ENCODE results near the gene C19orf25. TPM values are rescaled to one million over a fixed set of nuclear protein-coding genes. Genes with fewer than 3 reads are reported as not detected.
A peak's percentile ranks its signal among the peaks of the same experiment; 100 is the strongest.

C19orf25 gene
- total and polyA plus RNA-seq, 9 of the 15 experiments (the other 6 are each of a cell fraction or from before 2014, with no cell fraction given) = 0.79 to 96.0 (median 36.1) TPM

- TF ChIP-seq, protein P1, sequence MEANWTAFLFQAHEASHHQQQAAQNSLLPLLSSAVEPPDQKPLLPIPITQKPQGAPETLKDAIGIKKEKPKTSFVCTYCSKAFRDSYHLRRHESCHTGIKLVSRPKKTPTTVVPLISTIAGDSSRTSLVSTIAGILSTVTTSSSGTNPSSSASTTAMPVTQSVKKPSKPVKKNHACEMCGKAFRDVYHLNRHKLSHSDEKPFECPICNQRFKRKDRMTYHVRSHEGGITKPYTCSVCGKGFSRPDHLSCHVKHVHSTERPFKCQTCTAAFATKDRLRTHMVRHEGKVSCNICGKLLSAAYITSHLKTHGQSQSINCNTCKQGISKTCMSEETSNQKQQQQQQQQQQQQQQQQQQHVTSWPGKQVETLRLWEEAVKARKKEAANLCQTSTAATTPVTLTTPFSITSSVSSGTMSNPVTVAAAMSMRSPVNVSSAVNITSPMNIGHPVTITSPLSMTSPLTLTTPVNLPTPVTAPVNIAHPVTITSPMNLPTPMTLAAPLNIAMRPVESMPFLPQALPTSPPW (CRISPR knock-in tag; IDR thresholded peaks at IDR 0.05) = peak; percentile 94
- 0 out of 2 replicates have a peak, but pooled peaks have one; percentile 62 for TF ChIP-seq ZFPM2 (CRISPR knock-in tag; IDR thresholded peaks at IDR 0.05)
- TF ChIP-seq CCAR2 (IDR thresholded peaks at IDR 0.05; ENCODE audit: low read depth, low read length) = no peak
- TF ChIP-seq ATF1 (CRISPR knock-in tag; IDR thresholded peaks at IDR 0.05) = peak; percentile 52; the same call in 1 of the 2 replicates
- TF ChIP-seq ATF1 (tag; IDR thresholded peaks at IDR 0.05) = peak; percentile 97
- TF ChIP-seq OTX1 (CRISPR knock-in tag; IDR thresholded peaks at IDR 0.05) = 0 out of 2 replicates have a peak, but pooled peaks have one; percentile 13
- TF ChIP-seq ETV5 (CRISPR knock-in tag; IDR thresholded peaks at IDR 0.05; ENCODE audit: low read depth) = 0 out of 2 replicates have a peak, but pooled peaks have one; percentile 47
- TF ChIP-seq KDM4B (IDR thresholded peaks at IDR 0.05; ENCODE audit: borderline replicate concordance in 2 of 2, low read depth in 1 of 2) = 0 out of 4 replicates have a peak, but pooled peaks of 1 of the 2 experiments have one; percentile 52
- no peak for TF ChIP-seq NR4A1 (CRISPR knock-in tag; IDR thresholded peaks at IDR 0.05)
- TF ChIP-seq NR4A1 (tag; IDR thresholded peaks at IDR 0.05) = no peak
- TF ChIP-seq FOS (IDR thresholded peaks at IDR 0.05; ENCODE audit: extremely low read depth, insufficient read length) = peak; percentile 98
- TF ChIP-seq GTF2B (IDR thresholded peaks at IDR 0.05; ENCODE audit: extremely low read depth, insufficient read length) = no peak
- TF ChIP-seq MTA1 (IDR thresholded peaks at IDR 0.05; ENCODE audit: borderline replicate concordance) = peak; percentile 71; the same call in 1 of the 2 replicates
- TF ChIP-seq RNF2 (IDR thresholded peaks at IDR 0.05) = peak; percentile 80; the same call in 1 of the 2 replicates
- TF ChIP-seq HMBOX1 (IDR thresholded peaks at IDR 0.05) = no peak
- no peak for TF ChIP-seq THRAP3 (IDR thresholded peaks at IDR 0.05; ENCODE audit: borderline replicate concordance)
- TF ChIP-seq NBN (IDR thresholded peaks at IDR 0.05; ENCODE audit: low read depth) = peak; percentile 56; the same call in 1 of the 2 replicates
- peak; percentile 49 for TF ChIP-seq JUND (IDR thresholded peaks at IDR 0.05; ENCODE audit: borderline replicate concordance, low read depth, low read length)
- peak; percentile 18; the same call in 1 of the 3 replicates for TF ChIP-seq JUND (tag; IDR thresholded peaks at IDR 0.05; ENCODE audit: borderline replicate concordance, low read depth, low read length)
- peak; percentile 31; the same call in 1 of the 2 replicates for TF ChIP-seq TARDBP (IDR thresholded peaks at IDR 0.05)
- no peak for TF ChIP-seq RBM22 (IDR thresholded peaks at IDR 0.05; ENCODE audit: low read depth, low read length, poor library complexity, severe bottlenecking)
- peak; percentile 32; the same call in 1 of the 2 replicates for TF ChIP-seq SIN3B (IDR thresholded peaks at IDR 0.05; ENCODE audit: low read depth)
- peak; percentile 65 for TF ChIP-seq DACH1 (IDR thresholded peaks at IDR 0.05; ENCODE audit: partially characterized antibody)
- no peak for TF ChIP-seq DDX20 (tag; IDR thresholded peaks at IDR 0.05; ENCODE audit: low read depth)
- no peak for TF ChIP-seq KLF6 (CRISPR knock-in tag; IDR thresholded peaks at IDR 0.05; ENCODE audit: borderline replicate concordance)
- TF ChIP-seq ZBED1 (IDR thresholded peaks at IDR 0.05) = peak; percentile 38; the same call in 1 of the 2 replicates
- no peak for TF ChIP-seq ZNF551 (CRISPR knock-in tag; IDR thresholded peaks at IDR 0.05)
- TF ChIP-seq KLF13 (tag; IDR thresholded peaks at IDR 0.05; ENCODE audit: borderline replicate concordance, low read depth) = peak; percentile 83
Observed at GRCh38 chr19:1507763-1508506, 28.9 kb upstream of the C19orf25 start (continued).

All from K562 (cell line).